Measurements from ENCODE around the gene CALN1. TPM values are rescaled to one million over a fixed set of nuclear protein-coding genes. Genes with fewer than 3 reads are reported as not detected.

Gene CALN1
- total and polyA plus RNA-seq, 4 donors = 0.14 to 0.84 (median 0.24) TPM

GRCh38 chr7:71768450-71768849, 643.7 kb downstream of the CALN1 start:
- H3K9me3 ChIP-seq (ENCODE audit: control insufficient read depth in 4 of 4, low read length in 3 of 4) = no peaks in the 10 kb centered on the region
- no peak overlapping the region for H3K9ac ChIP-seq (ENCODE audit: low read depth in 1 of 2, low read length in 2 of 2)
- H3K4me3 ChIP-seq (ENCODE audit: low read depth in 1 of 3, low read length in 3 of 3) = no peak overlapping the region
- no peaks in the 10 kb centered on the region for H3K36me3 ChIP-seq (ENCODE audit: control insufficient read depth in 4 of 4, insufficient read depth in 3 of 4, low read depth in 1 of 4, low read length in 3 of 4)
- H3K27ac ChIP-seq (ENCODE audit: low read depth in 1 of 2, low read length in 2 of 2) = no peak overlapping the region
- H3K27me3 ChIP-seq (ENCODE audit: control insufficient read depth in 4 of 4, insufficient read depth in 4 of 4, low read length in 3 of 4) = no peaks in the 10 kb centered on the region
- no peaks in the 10 kb centered on the region for H3K4me1 ChIP-seq (ENCODE audit: control insufficient read depth in 4 of 4, insufficient read depth in 4 of 4, low read length in 3 of 4)
- no peak for DNase-seq (ENCODE audit: low spot score)
- TF ChIP-seq REST (IDR thresholded peaks at IDR 0.05) = no peak
- TF ChIP-seq FOXA1 (IDR thresholded peaks at IDR 0.05) = no peak
- TF ChIP-seq ZBTB33 (IDR thresholded peaks at IDR 0.05) = no peak
- TF ChIP-seq YY1 (IDR thresholded peaks at IDR 0.05) = no peak
- TF ChIP-seq FOXA2 (IDR thresholded peaks at IDR 0.05) = no peak
- TF ChIP-seq SP1 (IDR thresholded peaks at IDR 0.05) = no peak
- no peak for TF ChIP-seq HNF4G (IDR thresholded peaks at IDR 0.05)
- no peak for TF ChIP-seq HNF4A (conservative IDR thresholded peaks at IDR 0.05)
- TF ChIP-seq JUND (IDR thresholded peaks at IDR 0.05) = no peak
- no peak for TF ChIP-seq TAF1 (conservative IDR thresholded peaks at IDR 0.05)
- TF ChIP-seq RXRA (IDR thresholded peaks at IDR 0.05) = no peak
- 63% methylated on average over 2 of the region's 2 CpGs for whole genome bisulfite sequencing

- no peaks in the 10 kb centered on the region for H3K4me1 ChIP-seq (ENCODE audit: control insufficient read depth in 4 of 4, insufficient read depth in 4 of 4, low read length in 3 of 4)
These were observed 646.1 kb downstream of the CALN1 start for GRCh38 chr7:71766016-71766415.

More at GRCh38 chr7:71766016-71766415, 646.1 kb downstream of the CALN1 start:
- Histone ChIP-seq H3K27ac (ENCODE audit: low read depth in 1 of 2, low read length in 2 of 2) (no peak overlapping the region), H3K9ac (ENCODE audit: low read depth in 1 of 2, low read length in 2 of 2) (no peak overlapping the region), H3K27me3 (ENCODE audit: control insufficient read depth in 4 of 4, insufficient read depth in 4 of 4, low read length in 3 of 4) (no peaks in the 10 kb centered on the region), H3K36me3 (ENCODE audit: control insufficient read depth in 4 of 4, insufficient read depth in 3 of 4, low read depth in 1 of 4, low read length in 3 of 4) (no peaks in the 10 kb centered on the region), H3K9me3 (ENCODE audit: control insufficient read depth in 4 of 4, low read length in 3 of 4) (peaks cover 0 to 2% (median under 1%) of the 10 kb centered on the region in 4 donors), H3K4me3 (ENCODE audit: low read depth in 1 of 3, low read length in 3 of 3) (no peak overlapping the region)
- DNase-seq (ENCODE audit: low spot score) = no peak
- no peak for TF ChIP-seq EGR1 (IDR thresholded peaks at IDR 0.05; ENCODE audit: low read depth in 2 of 2)
- TF ChIP-seq NR2F2 (IDR thresholded peaks at IDR 0.05) = no peak
- TF ChIP-seq MAX (IDR thresholded peaks at IDR 0.05) = no peak
- TF ChIP-seq RAD21 (IDR thresholded peaks at IDR 0.05) = no peak
- no peak for TF ChIP-seq CTCF (IDR thresholded peaks at IDR 0.05; ENCODE audit: low read depth, low read length, missing input control)
- TF ChIP-seq TAF1 (conservative IDR thresholded peaks at IDR 0.05) = no peak
- no peak for TF ChIP-seq RXRA (IDR thresholded peaks at IDR 0.05)
- TF ChIP-seq ATF3 (IDR thresholded peaks at IDR 0.05) = no peak
- TF ChIP-seq JUND (IDR thresholded peaks at IDR 0.05) = no peak
- no peak for TF ChIP-seq YY1 (IDR thresholded peaks at IDR 0.05)
- no peak for TF ChIP-seq FOXA1 (IDR thresholded peaks at IDR 0.05)
- TF ChIP-seq REST (IDR thresholded peaks at IDR 0.05) = no peak
- no peak for TF ChIP-seq HNF4A (conservative IDR thresholded peaks at IDR 0.05)
- no peak for TF ChIP-seq FOXA2 (IDR thresholded peaks at IDR 0.05)

Data from liver (tissue), 9 donors.